T-cell (primary cell): Measurements from ENCODE around the gene FTO. TPM values are rescaled to one million over a fixed set of nuclear protein-coding genes. Genes with fewer than 3 reads are reported as not detected.

ENCODE experiments used
- ATAC-seq, 4 experiments: fragments of 200-7000 bp in 3 of 4; fragments of 150-1000 bp in 1 of 4; cut with Tn5 transposase; replicated peaks in 1 of 4; 1 replicate in 3 of 4; 2 replicates in 1 of 4; pipeline ENCODE4 v1.10.0; 2021; ENCODE audit warnings: moderate library complexity in 3 of 4, mild to moderate bottlenecking in 2 of 4, moderate number of reproducible peaks in 1 of 4
- CTCF ChIA-PET, 2 donors: fragments of 300-600 bp; sonication (Branson Sonifier 250); formaldehyde crosslinking; loops; one replicate each; lab custom pipeline; 2022; ENCODE audit warnings: antibody characterized with exemption in 2 of 2; lab: Charles Lee
- POLR2A ChIA-PET, 2 donors: fragments of 300-600 bp; sonication (Branson Sonifier 250); formaldehyde crosslinking; loops; one replicate each; lab custom pipeline; 2022; ENCODE audit warnings: antibody characterized with exemption in 2 of 2; lab: Charles Lee
- DNase-seq, 35 experiments: peaks; one replicate each; pipeline versions ENCODE4 v3.0.0 to v3.0.0-alpha.2; 2013 to 2023
- H3K27ac ChIP-seq: one replicate; pipeline ENCODE4 v1.5.1; 2013; ENCODE audit warnings: low read length
- H3K27me3 ChIP-seq, 2 experiments: replicated peaks in 1 of 2; 1 replicate in 1 of 2; 2 replicates in 1 of 2; pipeline versions ENCODE4 v1.6.1 to v1.7.0; 2013; ENCODE audit warnings: low read length in 1 of 2, mixed read lengths in 1 of 2; ENCODE audit not compliant: control insufficient read depth in 2 of 2, insufficient read depth in 2 of 2; ENCODE audit errors: extremely low read depth in 1 of 2
- H3K36me3 ChIP-seq, 2 donors: 1 replicate in 1 of 2; 2 replicates in 1 of 2; pipeline versions ENCODE4 v1.6.1 to v1.7.0; 2013; ENCODE audit warnings: low read length in 1 of 2; ENCODE audit not compliant: control insufficient read depth in 2 of 2, insufficient read depth in 1 of 2; ENCODE audit errors: extremely low read depth in 1 of 2
- H3K4me1 ChIP-seq, 2 experiments: 1 replicate in 1 of 2; 2 replicates in 1 of 2; pipeline versions ENCODE4 v1.6.1 to v1.7.0; 2013; ENCODE audit warnings: low read length in 2 of 2, mixed read lengths in 1 of 2; ENCODE audit not compliant: insufficient read depth in 2 of 2, control insufficient read depth in 1 of 2; ENCODE audit errors: extremely low read depth in 1 of 2
- H3K4me3 ChIP-seq, 2 donors: 1 replicate in 1 of 2; 2 replicates in 1 of 2; pipeline versions ENCODE4 v1.5.1 to v1.7.0; 2013; ENCODE audit warnings: mild to moderate bottlenecking in 2 of 2, low read length in 1 of 2, moderate library complexity in 1 of 2; ENCODE audit not compliant: control insufficient read depth in 1 of 2; ENCODE audit errors: extremely low read depth in 1 of 2
- H3K9me3 ChIP-seq: 2 replicates; pipeline ENCODE4 v1.7.0; 2013
- H3K27ac Mint-ChIP-seq, 2 donors: one replicate each; pipeline ENCODE4 v1.8.0; 2020 to 2021; ENCODE audit warnings: mild to moderate bottlenecking in 2 of 2, mixed read lengths in 2 of 2
- H3K27me3 Mint-ChIP-seq, 2 donors: one replicate each; pipeline ENCODE4 v1.8.0; 2021 to 2022; ENCODE audit warnings: mixed read lengths in 2 of 2
- H3K36me3 Mint-ChIP-seq: one replicate; pipeline ENCODE4 v1.8.0; 2021; ENCODE audit warnings: mixed read lengths
- H3K4me1 Mint-ChIP-seq, 3 donors: one replicate each; pipeline ENCODE4 v1.8.0; 2020 to 2022; ENCODE audit warnings: mixed read lengths in 3 of 3, mild to moderate bottlenecking in 1 of 3
- H3K4me3 Mint-ChIP-seq, 3 donors: one replicate each; pipeline ENCODE4 v1.8.0; 2020 to 2022; ENCODE audit warnings: mild to moderate bottlenecking in 3 of 3, mixed read lengths in 3 of 3, moderate library complexity in 3 of 3
- H3K9me3 Mint-ChIP-seq, 3 donors: one replicate each; pipeline ENCODE4 v1.8.0; 2020 to 2022; ENCODE audit warnings: mixed read lengths in 3 of 3
- WGBS: methylation state at CpG from one replicate; pipeline ENCODE4 v1.1.5; 2013; ENCODE audit warnings: missing lambda C conversion rate; ENCODE audit not compliant: insufficient coverage; 5-methylcytosine and 5-hydroxymethylcytosine counted together
- total RNA-seq, 35 experiments: library from RNA in 6 of 35; stranded (reverse) in 6 of 35; fragments of 120-200 nt in 1 of 35; gene quantifications; one replicate each; pipeline versions ENCODE4 v1.2.1 to v1.2.4 and lab custom pipeline; 2013 to 2026

Gene FTO
- total RNA-seq, 5 donors from 2014 or later (not counting 1 experiment from before 2014, with no cell fraction given): 44.7 to 69.0 (median 46.0) TPM

DNA sequence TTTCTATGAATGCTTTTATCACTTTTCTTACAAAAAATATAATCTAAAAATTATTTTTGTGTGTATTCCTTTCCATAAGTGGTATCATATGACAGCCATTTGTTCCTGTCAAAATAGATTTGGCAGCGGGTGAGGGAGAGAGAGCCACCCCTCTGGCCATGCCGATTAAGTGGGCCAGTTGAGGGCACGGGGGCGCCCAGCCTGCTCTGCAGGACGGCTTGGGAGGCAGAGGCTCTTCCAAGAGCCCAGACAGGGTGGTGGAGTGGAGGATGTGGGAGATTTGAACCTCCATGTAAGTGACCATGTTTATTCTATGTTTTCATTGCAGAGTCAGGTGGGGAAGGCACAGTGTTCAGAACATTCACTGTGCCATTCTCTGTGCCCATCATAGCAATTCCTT, 493.8 kb downstream of the FTO start:
- H3K27me3 Mint-ChIP-seq: peaks cover 2 to 7% of the 10 kb centered on the region in 2 donors

DNA sequence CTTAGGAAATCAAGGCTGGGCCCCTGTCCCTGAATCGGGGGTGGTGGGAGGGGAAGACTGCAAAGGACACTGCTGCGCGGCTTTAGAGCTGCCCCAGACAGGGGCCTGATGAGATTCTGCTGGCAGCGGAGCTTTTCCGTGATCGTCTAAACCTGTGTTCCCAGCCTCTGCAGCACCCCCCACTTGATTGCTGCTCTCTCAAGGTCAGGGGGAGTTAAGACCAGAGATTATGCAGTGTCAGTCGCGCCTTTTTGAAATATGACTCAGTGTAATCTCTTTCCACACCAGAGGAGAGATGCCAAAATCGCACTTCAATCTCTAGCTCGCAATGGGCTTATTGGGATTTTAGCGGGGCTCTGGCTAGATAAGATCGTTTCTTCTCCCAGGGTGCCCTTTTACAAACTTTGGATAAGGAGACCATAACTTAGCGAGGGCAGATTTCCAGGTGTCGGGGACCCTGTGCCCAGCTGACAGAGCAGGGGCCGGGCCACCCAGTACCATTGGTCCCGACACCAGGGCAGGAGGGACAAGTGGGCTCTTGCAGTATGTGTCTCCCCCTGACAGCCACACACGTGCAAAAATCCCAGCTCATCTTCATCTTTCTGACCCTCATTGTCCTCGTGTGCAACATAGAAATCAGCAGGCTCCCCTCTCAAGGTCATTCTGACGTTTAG, 495.7 kb downstream of the FTO start:
- no peak for ATAC-seq
- Histone ChIP-seq H3K4me1 (no peaks in the 10 kb centered on the region), H3K36me3 (no peaks in the 10 kb centered on the region), H3K4me3 (no peak overlapping the region), H3K27ac (no peak overlapping the region), H3K9me3 (no peaks in the 10 kb centered on the region), H3K27me3 (peaks cover 0 to 4% of the 10 kb centered on the region in 2 experiments)
- ChIA-PET CTCF (no interaction called here), POLR2A (no interaction called here)
- Mint-ChIP-seq H3K9me3 (peaks cover 0 to 7% (median 2%) of the 10 kb centered on the region in 3 donors), H3K27ac (no peak overlapping the region), H3K4me3 (no peak overlapping the region), H3K4me1 (no peaks in the 10 kb centered on the region), H3K36me3 (no peaks in the 10 kb centered on the region), H3K27me3 (peaks cover 2 to 3% of the 10 kb centered on the region in 2 donors)
- 79% methylated on average over 16 of the region's 19 CpGs for WGBS
- no peak for DNase-seq

More for the DNA sequence above, 493.8 kb downstream of the FTO start:
- ChIA-PET CTCF (no interaction called here), POLR2A (no interaction called here)
- Mint-ChIP-seq H3K27ac (no peak overlapping the region), H3K4me1 (no peaks in the 10 kb centered on the region), H3K36me3 (no peaks in the 10 kb centered on the region), H3K4me3 (no peak overlapping the region), H3K9me3 (peaks cover 0 to 7% (median 2%) of the 10 kb centered on the region in 3 donors)
- no peak overlapping the region for H3K27ac ChIP-seq
- no peak for ATAC-seq
- no peaks in the 10 kb centered on the region for H3K4me1 ChIP-seq
- DNase-seq: no peak
- H3K27me3 ChIP-seq: peaks cover 0 to 15% of the 10 kb centered on the region in 2 experiments
- no peaks in the 10 kb centered on the region for H3K36me3 ChIP-seq
- H3K9me3 ChIP-seq: no peaks in the 10 kb centered on the region
- H3K4me3 ChIP-seq: no peak overlapping the region
- WGBS: 75% methylated on average over 1 of the region's 5 CpGs

DNA sequence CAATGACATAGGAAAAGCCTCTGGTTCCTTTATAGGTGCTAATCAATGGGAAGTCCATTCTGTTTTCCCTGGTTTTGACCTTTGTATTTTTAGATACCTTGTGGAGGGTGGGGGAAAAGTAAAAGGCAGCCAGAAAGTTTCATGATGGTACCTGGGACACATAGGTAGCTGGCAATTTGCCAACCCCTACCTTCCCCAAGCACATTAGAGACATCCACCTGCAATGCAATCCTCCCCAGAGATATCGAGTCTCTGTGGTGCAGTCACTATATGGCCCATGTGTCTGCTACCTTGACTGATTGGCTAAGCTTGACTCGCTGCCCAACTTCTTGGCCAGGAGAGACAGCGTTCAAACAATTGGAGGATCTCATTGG, 496.2 kb downstream of the FTO start:
- Histone ChIP-seq H3K36me3 (no peaks in the 10 kb centered on the region), H3K4me1 (no peaks in the 10 kb centered on the region), H3K4me3 (no peak overlapping the region), H3K9me3 (no peaks in the 10 kb centered on the region), H3K27ac (no peak overlapping the region), H3K27me3 (peaks cover 0 to 7% of the 10 kb centered on the region in 2 experiments)
- DNase-seq (no peak), ATAC-seq (no peak)
- Mint-ChIP-seq H3K9me3 (peaks cover 0 to 7% (median 2%) of the 10 kb centered on the region in 3 donors), H3K4me3 (no peak overlapping the region), H3K27ac (no peak overlapping the region), H3K36me3 (no peaks in the 10 kb centered on the region), H3K27me3 (peaks cover 2 to 3% of the 10 kb centered on the region in 2 donors), H3K4me1 (no peaks in the 10 kb centered on the region)
- CTCF ChIA-PET: no interaction called here
- WGBS: 97% methylated on average over 3 of the region's 3 CpGs
- POLR2A ChIA-PET: no interaction called here

DNA sequence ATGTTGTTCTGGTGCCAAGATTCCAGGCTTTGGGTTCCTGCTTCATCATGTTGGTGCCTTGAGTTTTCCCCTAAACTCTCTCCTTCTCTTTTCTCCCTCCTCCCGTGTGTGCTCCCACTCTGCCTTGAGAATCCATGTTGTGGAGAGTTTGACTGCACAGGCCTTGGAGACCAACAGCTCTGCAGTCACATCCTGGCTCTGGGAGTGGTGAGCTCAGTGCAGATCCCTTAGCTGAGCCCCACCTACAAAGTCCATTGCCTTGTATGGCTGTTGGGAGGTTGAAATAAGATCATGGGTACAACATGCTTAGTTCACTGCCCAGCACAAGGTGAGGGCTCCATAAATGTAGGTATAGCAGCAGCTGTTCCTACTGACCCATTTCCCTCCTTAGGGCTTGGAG, 496.8 kb downstream of the FTO start:
- Mint-ChIP-seq H3K36me3 (no peaks in the 10 kb centered on the region), H3K4me1 (no peaks in the 10 kb centered on the region), H3K4me3 (no peak overlapping the region), H3K9me3 (peaks cover 0 to 7% (median 2%) of the 10 kb centered on the region in 3 donors), H3K27ac (no peak overlapping the region), H3K27me3 (peaks cover 2 to 3% of the 10 kb centered on the region in 2 donors)
- ATAC-seq (no peak), DNase-seq (no peak)
- no peaks in the 10 kb centered on the region for H3K36me3 ChIP-seq
- no peaks in the 10 kb centered on the region for H3K9me3 ChIP-seq
- WGBS: no CpG with 5 or more reads among the region's 1 CpG
- H3K27ac ChIP-seq: no peak overlapping the region
- H3K27me3 ChIP-seq: peaks cover 0 to 12% of the 10 kb centered on the region in 2 experiments
- H3K4me3 ChIP-seq: no peak overlapping the region
- POLR2A ChIA-PET: no interaction called here
- CTCF ChIA-PET: no interaction called here
- H3K4me1 ChIP-seq: no peaks in the 10 kb centered on the region

DNA sequence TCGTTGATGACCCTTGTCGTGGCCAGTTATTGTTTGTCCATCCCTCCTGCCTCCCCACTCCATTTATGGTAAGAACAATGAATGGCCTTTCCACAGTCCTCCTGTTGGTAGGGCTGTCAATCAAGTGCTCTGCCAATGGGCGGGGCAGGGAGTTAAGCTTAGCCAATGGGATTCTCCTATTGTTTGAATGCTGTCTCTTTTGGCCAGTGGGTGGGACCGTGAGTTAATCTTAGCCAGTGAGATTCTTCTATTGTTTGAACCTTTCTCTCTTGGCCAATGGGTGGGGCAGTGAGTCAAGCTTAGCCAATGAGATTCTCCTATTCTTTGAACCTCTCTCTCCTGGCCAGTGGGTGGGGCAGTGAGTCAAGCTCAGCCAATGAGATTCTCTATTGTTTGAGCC, 497.2 kb downstream of the FTO start:
- H3K4me3 Mint-ChIP-seq: no peak overlapping the region
- Histone ChIP-seq H3K4me3 (no peak overlapping the region), H3K36me3 (no peaks in the 10 kb centered on the region), H3K9me3 (no peaks in the 10 kb centered on the region), H3K4me1 (no peaks in the 10 kb centered on the region), H3K27ac (no peak overlapping the region), H3K27me3 (peaks cover 0 to 14% of the 10 kb centered on the region in 2 experiments)
- no peak for ATAC-seq
- WGBS: no CpG with 5 or more reads among the region's 4 CpGs
- no peak overlapping the region for H3K27ac Mint-ChIP-seq
- H3K27me3 Mint-ChIP-seq: peaks cover 2 to 3% of the 10 kb centered on the region in 2 donors
- no peaks in the 10 kb centered on the region for H3K36me3 Mint-ChIP-seq
- no peaks in the 10 kb centered on the region for H3K4me1 Mint-ChIP-seq
- no peak for DNase-seq
- ChIA-PET CTCF (interaction anchor here in 1 of 2 donors (0.6 kb wide), 1 partner anchor 460 kb away, joined by 3 read pairs; no protein-coding TSS in a partner anchor), POLR2A (no interaction called here)
- H3K9me3 Mint-ChIP-seq: peaks cover 0 to 7% (median 2%) of the 10 kb centered on the region in 3 donors

Other genes starting within 250 kb of the FTO start
- 10 to 100 TPM; 56.3 to 96.8 (median 70.6) TPM for gene AKTIP, start 200.9 kb upstream of the FTO start, total RNA-seq
- gene RPGRIP1L, start 297 bp upstream of the FTO start, total RNA-seq: 1 to 10 TPM; 3.7 to 5.6 (median 3.8) TPM